H1 (cell line): ENCODE measurements around the gene PPIL3. TPM values are rescaled to one million over a fixed set of nuclear protein-coding genes. Genes with fewer than 3 reads are reported as not detected.

Experiments
- CTCF ChIA-PET: fragments of 300-600 bp; sonication (Branson Sonifier 250); formaldehyde crosslinking; loops from one replicate; lab custom pipeline; 2021; ENCODE audit not compliant: partially characterized antibody; lab: Charles Lee
- POLR2A ChIA-PET: fragments of 300-600 bp; sonication (Branson Sonifier 250); formaldehyde crosslinking; loops from one replicate; lab custom pipeline; 2021; ENCODE audit warnings: inconsistent platforms; ENCODE audit not compliant: partially characterized antibody; lab: Charles Lee
- DNase-seq, 2 experiments: peaks; one replicate each; pipeline versions ENCODE4 v3.0.0 to v3.0.0-alpha.2; 2010 to 2022; ENCODE audit warnings: low spot score in 2 of 2, low read depth in 1 of 2, mixed read lengths in 1 of 2
- FAIRE-seq: peaks from 2 replicates; lab custom pipeline; 2011; peaks lifted over from hg19 to GRCh38; lab: Jason Lieb, UNC
- H2AFZ ChIP-seq: 2 replicates; pipeline ENCODE4 v1.8.1; 2012; ENCODE audit warnings: low read length, inconsistent platforms
- H2AK5ac ChIP-seq: 2 replicates; pipeline ENCODE4 v1.6.1; 2013; ENCODE audit warnings: low read depth, low read length
- H2BK120ac ChIP-seq: replicated peaks from 2 replicates; pipeline ENCODE3; 2013; ENCODE audit warnings: low read depth, low read length, inconsistent platforms
- H2BK12ac ChIP-seq: 2 replicates; pipeline ENCODE4 v1.6.1; 2013; ENCODE audit warnings: low read depth, low read length
- H2BK15ac ChIP-seq: 2 replicates; pipeline ENCODE4 v1.6.1; 2013; ENCODE audit warnings: low read length
- H2BK20ac ChIP-seq: 2 replicates; pipeline ENCODE4 v1.6.1; 2013; ENCODE audit warnings: low read length
- H2BK5ac ChIP-seq: 2 replicates; pipeline ENCODE4 v1.6.1; 2013; ENCODE audit warnings: low read depth, low read length
- H3K14ac ChIP-seq: 2 replicates; pipeline ENCODE4 v1.6.1; 2013; ENCODE audit warnings: inconsistent platforms; ENCODE audit not compliant: insufficient read length
- H3K18ac ChIP-seq: 2 replicates; pipeline ENCODE4 v1.6.1; 2013; ENCODE audit warnings: low read length; ENCODE audit errors: extremely low read depth
- H3K23ac ChIP-seq: 2 replicates; pipeline ENCODE4 v1.6.1; 2013; ENCODE audit warnings: inconsistent platforms; ENCODE audit not compliant: insufficient read length
- H3K23me2 ChIP-seq: 2 replicates; pipeline ENCODE4 v1.6.1; 2013; ENCODE audit warnings: low read depth, low read length
- H3K27ac ChIP-seq: 2 replicates; pipeline ENCODE4 v1.6.1; 2011; ENCODE audit warnings: low read depth, low read length, inconsistent platforms
- H3K27me3 ChIP-seq, 4 experiments: replicated peaks in 1 of 4; 1 replicate in 1 of 4; 2 replicates in 3 of 4; pipeline versions ENCODE4 v1.6.1 to v1.8.1; 2011 to 2013; ENCODE audit warnings: low read length in 3 of 4, mild to moderate bottlenecking in 3 of 4, inconsistent platforms in 2 of 4, mixed read lengths in 2 of 4, moderate library complexity in 1 of 4; ENCODE audit not compliant: control insufficient read depth in 3 of 4, insufficient read depth in 3 of 4; ENCODE audit errors: extremely low read depth in 1 of 4
- H3K36me3 ChIP-seq, 4 experiments: 2 replicates each; pipeline versions ENCODE4 v1.6.1 to v1.8.1; 2011 to 2013; ENCODE audit warnings: mild to moderate bottlenecking in 4 of 4, low read length in 3 of 4, moderate library complexity in 2 of 4, control low read depth in 1 of 4, inconsistent platforms in 1 of 4; ENCODE audit not compliant: insufficient read depth in 4 of 4, control insufficient read depth in 2 of 4
- H3K4ac ChIP-seq: replicated peaks from 2 replicates; pipeline ENCODE3; 2013; ENCODE audit warnings: low read length, low read depth, mixed read lengths, inconsistent platforms; ENCODE audit not compliant: insufficient read length
- H3K4me1 ChIP-seq, 4 experiments: replicated peaks in 1 of 4; 1 replicate in 1 of 4; 2 replicates in 3 of 4; pipeline versions ENCODE4 v1.6.1 to v1.8.1; 2011 to 2013; ENCODE audit warnings: low read length in 3 of 4, inconsistent platforms in 2 of 4, mixed read lengths in 1 of 4; ENCODE audit not compliant: insufficient read depth in 4 of 4, control insufficient read depth in 3 of 4
- H3K4me2 ChIP-seq, 2 experiments: 2 replicates each; pipeline versions ENCODE4 v1.6.1 to v1.8.1; 2011 to 2013; ENCODE audit warnings: low read depth in 2 of 2, low read length in 2 of 2, control low read depth in 1 of 2, inconsistent platforms in 1 of 2, mild to moderate bottlenecking in 1 of 2; ENCODE audit not compliant: insufficient read depth in 1 of 2
- H3K4me3 ChIP-seq, 4 experiments: fragments of 200-600, 300-600 bp in 1 of 4; sonication (generic), shearing (Covaris generic), sonication (Bioruptor Twin) in 1 of 4; 2 replicates each; pipeline versions ENCODE4 v1.5.1 to v1.8.1; 2011 to 2016; ENCODE audit warnings: low read length in 4 of 4, low read depth in 3 of 4, control low read depth in 2 of 4, inconsistent platforms in 2 of 4, mild to moderate bottlenecking in 2 of 4, mixed read lengths in 1 of 4, moderate library complexity in 1 of 4; ENCODE audit not compliant: insufficient read depth in 2 of 4; ENCODE audit errors: extremely low read depth in 1 of 4
- H3K56ac ChIP-seq: replicated peaks from 2 replicates; pipeline ENCODE3; 2013; ENCODE audit warnings: low read depth, mild to moderate bottlenecking, mixed read lengths, low read length, inconsistent platforms; ENCODE audit not compliant: insufficient read length
- H3K79me1 ChIP-seq: 2 replicates; pipeline ENCODE4 v1.6.1; 2013; ENCODE audit warnings: low read depth, low read length, control low read depth
- H3K79me2 ChIP-seq, 2 experiments: 2 replicates each; pipeline versions ENCODE4 v1.6.1 to v1.8.1; 2012 to 2013; ENCODE audit warnings: low read length in 2 of 2, mild to moderate bottlenecking in 2 of 2, inconsistent platforms in 1 of 2; ENCODE audit not compliant: insufficient read depth in 2 of 2, control insufficient read depth in 1 of 2
- H3K9ac ChIP-seq, 4 experiments: replicated peaks in 1 of 4; 1 replicate in 1 of 4; 2 replicates in 3 of 4; pipeline versions ENCODE4 v1.6.1 to v1.8.1; 2011 to 2013; ENCODE audit warnings: low read depth in 3 of 4, low read length in 3 of 4, control low read depth in 2 of 4, mild to moderate bottlenecking in 2 of 4, moderate library complexity in 2 of 4, inconsistent platforms in 1 of 4; ENCODE audit errors: extremely low read depth in 1 of 4
- H3K9me3 ChIP-seq, 2 experiments: 2 replicates each; pipeline versions ENCODE4 v1.6.1 to v1.8.1; 2012 to 2013; ENCODE audit warnings: mild to moderate bottlenecking in 2 of 2, moderate library complexity in 2 of 2, control low read depth in 1 of 2, inconsistent platforms in 1 of 2, low read depth in 1 of 2, low read length in 1 of 2, mixed read lengths in 1 of 2; ENCODE audit not compliant: insufficient read depth in 2 of 2
- H4K20me1 ChIP-seq, 2 experiments: replicated peaks in 1 of 2; 2 replicates each; pipeline versions ENCODE3 to v1.8.1; 2011 to 2013; ENCODE audit warnings: inconsistent platforms in 2 of 2, low read length in 2 of 2, mild to moderate bottlenecking in 1 of 2; ENCODE audit not compliant: insufficient read depth in 2 of 2, control insufficient read depth in 1 of 2
- H4K5ac ChIP-seq: 2 replicates; pipeline ENCODE4 v1.6.1; 2013; ENCODE audit warnings: low read length, low read depth, mixed read lengths, inconsistent platforms; ENCODE audit not compliant: insufficient read length
- H4K8ac ChIP-seq: 2 replicates; pipeline ENCODE4 v1.8.0; 2013; ENCODE audit warnings: mild to moderate bottlenecking, moderate library complexity, low read length, inconsistent platforms; ENCODE audit not compliant: insufficient read depth; ENCODE audit errors: extremely low read depth
- H4K91ac ChIP-seq: replicated peaks from 2 replicates; pipeline ENCODE3; 2013; ENCODE audit warnings: low read length, mixed read lengths, inconsistent platforms; ENCODE audit not compliant: insufficient read length
- E2F6 ChIP-seq: IDR thresholded peaks from 2 replicates; pipeline ENCODE4 v1.6.1; 2012; ENCODE audit warnings: inconsistent platforms
- EGR1 ChIP-seq: IDR thresholded peaks from 2 replicates; pipeline ENCODE4 v1.6.1; 2011; ENCODE audit warnings: low read depth, low read length, borderline replicate concordance
- GTF2F1 ChIP-seq: IDR thresholded peaks from 2 replicates; pipeline ENCODE4 v1.6.1; 2012; ENCODE audit warnings: low read depth, low read length, improper control_type of control experiment, borderline replicate concordance
- HDAC6 ChIP-seq: IDR thresholded peaks from one replicate; pipeline ENCODE4 v1.7.1; 2012; ENCODE audit warnings: low read depth, mild to moderate bottlenecking, inconsistent platforms, low read length, moderate library complexity
- JUND ChIP-seq: IDR thresholded peaks from 2 replicates; pipeline ENCODE4 v1.6.1; 2011; ENCODE audit warnings: mild to moderate bottlenecking, improper control_type of control experiment, low read length
- KDM4A ChIP-seq: IDR thresholded peaks from one replicate; pipeline ENCODE4 v1.7.1; 2012; ENCODE audit warnings: low read depth, mild to moderate bottlenecking, moderate library complexity, low read length, inconsistent platforms; ENCODE audit not compliant: severe bottlenecking
- NANOG ChIP-seq: IDR thresholded peaks from 2 replicates; pipeline ENCODE4 v1.6.1; 2011; ENCODE audit warnings: low read length, low read depth, mild to moderate bottlenecking, inconsistent platforms; ENCODE audit not compliant: insufficient read depth, poor library complexity, severe bottlenecking
- SP2 ChIP-seq: IDR thresholded peaks from 2 replicates; pipeline ENCODE4 v1.6.1; 2012; ENCODE audit warnings: mild to moderate bottlenecking, low read length, inconsistent platforms
- SUZ12 ChIP-seq: fragments of 200-600 bp; sonication (generic); IDR thresholded peaks from 2 replicates; pipeline ENCODE4 v1.6.1; 2012; ENCODE audit warnings: mild to moderate bottlenecking, inconsistent platforms, low read length, moderate library complexity, mixed read lengths
- TAF7 ChIP-seq: optimal IDR thresholded peaks from 2 replicates; pipeline ENCODE3; 2011; ENCODE audit warnings: low read depth, mild to moderate bottlenecking, inconsistent platforms, low read length, moderate library complexity, borderline replicate concordance
- TBP ChIP-seq: IDR thresholded peaks from 2 replicates; pipeline ENCODE4 v1.6.1; 2011; ENCODE audit warnings: low read depth, low read length, improper control_type of control experiment
- TEAD4 ChIP-seq: IDR thresholded peaks from 2 replicates; pipeline ENCODE4 v1.6.1; 2012; ENCODE audit warnings: low read depth, low read length, inconsistent platforms, mixed read lengths
- WGBS, 2 experiments: shearing (Covaris generic) in 1 of 2; methylation state at CpG; one replicate each; pipeline versions ENCODE4 v1.1.6 to v1.1.7; 2013 to 2015; ENCODE audit warnings: low lambda C conversion rate in 2 of 2, mixed read lengths in 2 of 2, inconsistent platforms in 1 of 2, low coverage in 1 of 2, missing lambda C conversion rate in 1 of 2; ENCODE audit not compliant: insufficient replicate concordance in 2 of 2, insufficient coverage in 1 of 2, insufficient read length in 1 of 2; ENCODE audit errors: extremely low coverage in 1 of 2, missing lambda C conversion rate in 1 of 2; 5-methylcytosine and 5-hydroxymethylcytosine counted together
- polyA plus RNA-seq, 7 experiments: library from polyadenylated mRNA; depleted of rRNA in 3 of 7; stranded (reverse) in 5 of 7; unstranded in 2 of 7; fragments of >200 nt in 5 of 7; fragments of 200-250 nt in 2 of 7; gene quantifications; 1 replicate in 5 of 7; 2 replicates in 1 of 7; 4 replicates in 1 of 7; pipeline versions ENCODE4 v1.2.1 to v1.2.3, GENCODE V29; 2011 to 2013; ENCODE audit warnings: missing spikeins in 2 of 7, mixed read lengths in 2 of 7
- total RNA-seq: library from RNA; stranded (reverse); fragmentation: NEBNext Ultra II Directional; extraction: Animal tissue kit (Norgen Biotek cat#: 25700); gene quantifications from 2 replicates; pipeline ENCODE4 v1.2.1, GENCODE V29; 2021

PPIL3 gene
- total and polyA plus RNA-seq, 2 of the 8 experiments (the other 6 are each of a cell fraction or from before 2014, with no cell fraction given) = 30.4 to 48.7 TPM

GRCh38 chr2:200878289-200878880 lies 10.5 kb downstream of the PPIL3 start:
- CTCF ChIA-PET = interaction anchor here (0.6 to 1.1 kb wide), 2 partner anchors 81 to 354 kb away, joined by 3 to 4 read pairs; no protein-coding TSS in a partner anchor
- POLR2A ChIA-PET = interaction anchor here (0.6 to 1.3 kb wide), 4 partner anchors 11 to 1090 kb away, joined by 3 to 6 read pairs (median 6); partner anchors contain the start of genes CLK1, NIF3L1 and PPIL3
- Histone ChIP-seq H3K4me1 (no peaks in the 10 kb centered on the region), H3K18ac (no peak overlapping the region), H4K20me1 (no peaks in the 10 kb centered on the region), H3K23me2 (no peaks in the 10 kb centered on the region), H2BK5ac (no peak overlapping the region), H2BK120ac (no peak overlapping the region), H3K79me1 (no peaks in the 10 kb centered on the region), H4K5ac (no peak overlapping the region), H3K36me3 (peaks cover 6 to 53% (median 34%) of the 10 kb centered on the region in 4 experiments; a peak in 7 of 8 replicates), H2BK15ac (no peak overlapping the region), H3K9ac (no peak overlapping the region), H3K56ac (no peak overlapping the region), H3K27me3 (no peaks in the 10 kb centered on the region), H3K23ac (no peak overlapping the region), H3K4me3 (no peak overlapping the region), H3K4me2 (no peak overlapping the region), H2BK12ac (no peak overlapping the region), H2AK5ac (no peak overlapping the region), H3K4ac (no peak overlapping the region), H4K8ac (no peak overlapping the region), H3K9me3 (no peaks in the 10 kb centered on the region), H3K79me2 (no peaks in the 10 kb centered on the region), H2AFZ (no peak overlapping the region), H2BK20ac (no peak overlapping the region), H3K27ac (no peak overlapping the region), H3K14ac (no peak overlapping the region), H4K91ac (no peak overlapping the region)
- no peak for TF ChIP-seq E2F6
- no peak for TF ChIP-seq EGR1
- TF ChIP-seq GTF2F1 = no peak
- TF ChIP-seq TAF7 = no peak
- no peak for TF ChIP-seq TBP
- TF ChIP-seq SP2 = no peak
- no peak for TF ChIP-seq SUZ12
- TF ChIP-seq JUND = no peak
- no peak for TF ChIP-seq KDM4A
- no peak for TF ChIP-seq TEAD4
- no peak for TF ChIP-seq HDAC6
- TF ChIP-seq NANOG = no peak
- DNase-seq = no peak
- FAIRE-seq = no peak
- 81% methylated on average over 2 of the region's 2 CpGs; no CpG with 5 or more reads in 1 of the 2 experiments for WGBS, 2 experiments
